Measurements from ENCODE around the gene MYO1F.

MYO1F gene

GRCh38 chr19:8610041-8610935, 33.0 kb upstream of the MYO1F start, which contains the start of gene ADAMTS10:
TSS of gene ADAMTS10 (minus strand) at chr19:8610715. CDS start at chr19:8605710, 5,005 bp downstream.
- Histone ChIP-seq H3K36me3 (ENCODE audit: insufficient read depth, low read length) (no peaks in the 10 kb centered on the region; the same call in 1 of the 2 replicates), H3K4me1 (ENCODE audit: insufficient read depth, low read length) (peaks cover 11% of the 10 kb centered on the region; the same call in 1 of the 2 replicates), H3K9ac (ENCODE audit: low read depth, low read length) (peak within 1 kb of the TSS; percentile 56), H3K9me3 (ENCODE audit: control insufficient read depth, insufficient read depth, low read length) (no peaks in the 10 kb centered on the region)

- peaks cover 11% of the 10 kb centered on the region; the same call in 1 of the 2 replicates for H3K4me1 ChIP-seq (ENCODE audit: insufficient read depth, low read length)
- H3K9me3 ChIP-seq (ENCODE audit: control insufficient read depth, insufficient read depth, low read length) = peaks cover 4% of the 10 kb centered on the region; the same call in 1 of the 2 replicates
- H3K36me3 ChIP-seq (ENCODE audit: insufficient read depth, low read length) = no peaks in the 10 kb centered on the region; the same call in 1 of the 2 replicates
- H3K9ac ChIP-seq (ENCODE audit: low read depth, low read length) = peak overlapping the region; percentile 56
Measured at GRCh38 chr19:8609279-8610040, 32.2 kb upstream of the MYO1F start.

GRCh38 chr19:8608941-8609278, 31.7 kb upstream of the MYO1F start:
- Histone ChIP-seq H3K9me3 (ENCODE audit: control insufficient read depth, insufficient read depth, low read length) (peaks cover 4% of the 10 kb centered on the region; the same call in 1 of the 2 replicates), H3K4me1 (ENCODE audit: insufficient read depth, low read length) (peaks cover 11% of the 10 kb centered on the region; the same call in 1 of the 2 replicates), H3K9ac (ENCODE audit: low read depth, low read length) (peak overlapping the region; percentile 56; the same call in 1 of the 2 replicates), H3K36me3 (ENCODE audit: insufficient read depth, low read length) (no peaks in the 10 kb centered on the region; the same call in 1 of the 2 replicates)

- Histone ChIP-seq H3K9ac (ENCODE audit: low read depth, low read length) (no peak overlapping the region), H3K9me3 (ENCODE audit: control insufficient read depth, insufficient read depth, low read length) (peaks cover 4% of the 10 kb centered on the region; the same call in 1 of the 2 replicates), H3K36me3 (ENCODE audit: insufficient read depth, low read length) (no peaks in the 10 kb centered on the region; the same call in 1 of the 2 replicates), H3K4me1 (ENCODE audit: insufficient read depth, low read length) (peaks cover 11% of the 10 kb centered on the region; the same call in 1 of the 2 replicates)
Measured at GRCh38 chr19:8607386-8607785, 30.1 kb upstream of the MYO1F start.

- Histone ChIP-seq H3K9ac (ENCODE audit: low read depth, low read length) (no peak overlapping the region), H3K36me3 (ENCODE audit: insufficient read depth, low read length) (no peaks in the 10 kb centered on the region; the same call in 1 of the 2 replicates), H3K4me1 (ENCODE audit: insufficient read depth, low read length) (peaks cover 6% of the 10 kb centered on the region; the same call in 1 of the 2 replicates), H3K9me3 (ENCODE audit: control insufficient read depth, insufficient read depth, low read length) (peaks cover 4% of the 10 kb centered on the region; the same call in 1 of the 2 replicates)
Measured at GRCh38 chr19:8605514-8605913, 28.3 kb upstream of the MYO1F start.

- Histone ChIP-seq H3K9me3 (ENCODE audit: control insufficient read depth, insufficient read depth, low read length) (peaks cover 4% of the 10 kb centered on the region; the same call in 1 of the 2 replicates), H3K9ac (ENCODE audit: low read depth, low read length) (no peak overlapping the region), H3K36me3 (ENCODE audit: insufficient read depth, low read length) (peaks cover 3% of the 10 kb centered on the region; the same call in 1 of the 2 replicates), H3K4me1 (ENCODE audit: insufficient read depth, low read length) (no peaks in the 10 kb centered on the region)
Measured at GRCh38 chr19:8601796-8602195, 24.6 kb upstream of the MYO1F start.

- peaks cover 4% of the 10 kb centered on the region; the same call in 1 of the 2 replicates for H3K9me3 ChIP-seq (ENCODE audit: control insufficient read depth, insufficient read depth, low read length)
- H3K36me3 ChIP-seq (ENCODE audit: insufficient read depth, low read length) = peaks cover 3% of the 10 kb centered on the region; the same call in 1 of the 2 replicates
- no peak overlapping the region for H3K9ac ChIP-seq (ENCODE audit: low read depth, low read length)
- H3K4me1 ChIP-seq (ENCODE audit: insufficient read depth, low read length) = no peaks in the 10 kb centered on the region
Measured at GRCh38 chr19:8600816-8601215, 23.6 kb upstream of the MYO1F start.

GRCh38 chr19:8600064-8600463, 22.8 kb upstream of the MYO1F start:
- Histone ChIP-seq H3K9ac (ENCODE audit: low read depth, low read length) (no peak overlapping the region), H3K36me3 (ENCODE audit: insufficient read depth, low read length) (peaks cover 3% of the 10 kb centered on the region; the same call in 1 of the 2 replicates), H3K4me1 (ENCODE audit: insufficient read depth, low read length) (no peaks in the 10 kb centered on the region), H3K9me3 (ENCODE audit: control insufficient read depth, insufficient read depth, low read length) (peaks cover 4% of the 10 kb centered on the region; the same call in 1 of the 2 replicates)

- no peaks in the 10 kb centered on the region for H3K4me1 ChIP-seq (ENCODE audit: insufficient read depth, low read length)
- H3K9ac ChIP-seq (ENCODE audit: low read depth, low read length) = no peak overlapping the region
- peaks cover 5% of the 10 kb centered on the region for H3K9me3 ChIP-seq (ENCODE audit: control insufficient read depth, insufficient read depth, low read length)
- peaks cover 3% of the 10 kb centered on the region; the same call in 1 of the 2 replicates for H3K36me3 ChIP-seq (ENCODE audit: insufficient read depth, low read length)
Measured at GRCh38 chr19:8596168-8596567, 18.9 kb upstream of the MYO1F start.

GRCh38 chr19:8595651-8596050, 18.4 kb upstream of the MYO1F start:
- peaks cover 5% of the 10 kb centered on the region for H3K9me3 ChIP-seq (ENCODE audit: control insufficient read depth, insufficient read depth, low read length)
- H3K36me3 ChIP-seq (ENCODE audit: insufficient read depth, low read length) = peaks cover 3% of the 10 kb centered on the region; the same call in 1 of the 2 replicates
- no peak overlapping the region for H3K9ac ChIP-seq (ENCODE audit: low read depth, low read length)
- H3K4me1 ChIP-seq (ENCODE audit: insufficient read depth, low read length) = no peaks in the 10 kb centered on the region

- H3K36me3 ChIP-seq (ENCODE audit: insufficient read depth, low read length) = peaks cover 3% of the 10 kb centered on the region; the same call in 1 of the 2 replicates
- no peak overlapping the region for H3K9ac ChIP-seq (ENCODE audit: low read depth, low read length)
- H3K9me3 ChIP-seq (ENCODE audit: control insufficient read depth, insufficient read depth, low read length) = peaks cover 5% of the 10 kb centered on the region
- H3K4me1 ChIP-seq (ENCODE audit: insufficient read depth, low read length) = no peaks in the 10 kb centered on the region
Measured at GRCh38 chr19:8593931-8594330, 16.7 kb upstream of the MYO1F start.

GRCh38 chr19:8592231-8593009, 15.2 kb upstream of the MYO1F start:
- Histone ChIP-seq H3K9ac (ENCODE audit: low read depth, low read length) (peak overlapping the region; percentile 41; the same call in 1 of the 2 replicates), H3K9me3 (ENCODE audit: control insufficient read depth, insufficient read depth, low read length) (peaks cover 5% of the 10 kb centered on the region), H3K4me1 (ENCODE audit: insufficient read depth, low read length) (no peaks in the 10 kb centered on the region), H3K36me3 (ENCODE audit: insufficient read depth, low read length) (peaks cover 3% of the 10 kb centered on the region; the same call in 1 of the 2 replicates)

GRCh38 chr19:8589177-8589714, 12.0 kb upstream of the MYO1F start:
- no peaks in the 10 kb centered on the region; the same call in 1 of the 2 replicates for H3K4me1 ChIP-seq (ENCODE audit: insufficient read depth, low read length)
- H3K9me3 ChIP-seq (ENCODE audit: control insufficient read depth, insufficient read depth, low read length) = peaks cover 5% of the 10 kb centered on the region
- no peaks in the 10 kb centered on the region for H3K36me3 ChIP-seq (ENCODE audit: insufficient read depth, low read length)
- no peak overlapping the region for H3K9ac ChIP-seq (ENCODE audit: low read depth, low read length)
